HCT116 (cell line): ENCODE data around the gene CFAP77.

Experiments used
- CBX3 ChIP-seq: IDR thresholded peaks from 2 replicates; pipeline ENCODE4 v1.6.1; 2012; ENCODE audit warnings: low read depth
- CTCF ChIP-seq, 3 experiments: fragments of 200-600 bp in 1 of 3; sonication (generic) in 1 of 3; IDR thresholded peaks in 2 of 3; conservative IDR thresholded peaks in 1 of 3; 2 replicates each; pipeline ENCODE4 v1.5.1; 2012 to 2017; ENCODE audit warnings: low read depth in 2 of 3, low read length in 2 of 3, antibody characterized with exemption in 1 of 3, borderline replicate concordance in 1 of 3, control low read depth in 1 of 3, mild to moderate bottlenecking in 1 of 3, mixed read lengths in 1 of 3, mixed run types in 1 of 3, moderate library complexity in 1 of 3; ENCODE audit not compliant: insufficient read depth in 1 of 3
- EGR1 ChIP-seq: IDR thresholded peaks from 2 replicates; pipeline ENCODE4 v1.6.1; 2012; ENCODE audit warnings: low read depth
- ELF1 ChIP-seq: IDR thresholded peaks from 2 replicates; pipeline ENCODE4 v1.6.1; 2012; ENCODE audit warnings: low read depth, borderline replicate concordance
- EZH2 ChIP-seq: fragments of 200-600 bp; sonication (generic); IDR thresholded peaks from 2 replicates; pipeline ENCODE4 v1.6.1; 2017; ENCODE audit warnings: antibody characterized with exemption, mixed run types
- EZH2phosphoT487 ChIP-seq: fragments of 200-600 bp; IDR thresholded peaks from 2 replicates; pipeline ENCODE4 v1.6.1; 2018; ENCODE audit warnings: antibody characterized with exemption, borderline replicate concordance
- JUND ChIP-seq: IDR thresholded peaks from 2 replicates; pipeline ENCODE4 v1.6.1; 2012
- POLR2AphosphoS5 ChIP-seq: IDR thresholded peaks from 2 replicates; pipeline ENCODE4 v1.6.1; 2011; ENCODE audit warnings: mild to moderate bottlenecking, low read depth, low read length, moderate library complexity
- RAD21 ChIP-seq: IDR thresholded peaks from 2 replicates; pipeline ENCODE4 v1.6.1; 2012; ENCODE audit warnings: low read depth, mild to moderate bottlenecking
- SP1 ChIP-seq: IDR thresholded peaks from 2 replicates; pipeline ENCODE4 v1.6.1; 2012; ENCODE audit warnings: low read depth
- TCF7L2 ChIP-seq: IDR thresholded peaks from 2 replicates; pipeline ENCODE4 v1.7.0; 2011; ENCODE audit warnings: borderline replicate concordance, inconsistent platforms; ENCODE audit not compliant: insufficient read depth, insufficient read length; ENCODE audit errors: extremely low read depth
- ZBTB33 ChIP-seq: IDR thresholded peaks from 2 replicates; pipeline ENCODE4 v1.6.1; 2011; ENCODE audit warnings: mild to moderate bottlenecking, low read length, moderate library complexity; ENCODE audit not compliant: insufficient replicate concordance; ENCODE audit errors: extremely low read depth
- ZNF274 ChIP-seq: fragments of 200-500 bp; sonication (Bioruptor generic); IDR thresholded peaks from 2 replicates; pipeline ENCODE4 v1.6.1; 2014; ENCODE audit warnings: mild to moderate bottlenecking, low read depth, low read length, inconsistent platforms
- TF ChIP-seq, protein P1 (sequence below): IDR thresholded peaks from 2 replicates; pipeline ENCODE4 v1.6.1; 2012; ENCODE audit warnings: low read depth

GRCh38 chr9:132460240-132460639, 50.2 kb downstream of the CFAP77 start:
- TF ChIP-seq SP1 (no peak), ZBTB33 (no peak), POLR2AphosphoS5 (no peak), EZH2 (no peak), ELF1 (no peak), JUND (no peak), TCF7L2 (no peak), CTCF (IDR thresholded peaks at IDR 0.05 in 2 of 3, conservative IDR thresholded peaks at IDR 0.05 in 1 of 3; ENCODE audit: borderline replicate concordance in 1 of 3, insufficient read depth in 1 of 3, low read depth in 2 of 3, low read length in 2 of 3) (no peak), EZH2phosphoT487 (no peak), EGR1 (no peak), CBX3 (no peak), ZNF274 (no peak), RAD21 (no peak)
- TF ChIP-seq, protein P1, sequence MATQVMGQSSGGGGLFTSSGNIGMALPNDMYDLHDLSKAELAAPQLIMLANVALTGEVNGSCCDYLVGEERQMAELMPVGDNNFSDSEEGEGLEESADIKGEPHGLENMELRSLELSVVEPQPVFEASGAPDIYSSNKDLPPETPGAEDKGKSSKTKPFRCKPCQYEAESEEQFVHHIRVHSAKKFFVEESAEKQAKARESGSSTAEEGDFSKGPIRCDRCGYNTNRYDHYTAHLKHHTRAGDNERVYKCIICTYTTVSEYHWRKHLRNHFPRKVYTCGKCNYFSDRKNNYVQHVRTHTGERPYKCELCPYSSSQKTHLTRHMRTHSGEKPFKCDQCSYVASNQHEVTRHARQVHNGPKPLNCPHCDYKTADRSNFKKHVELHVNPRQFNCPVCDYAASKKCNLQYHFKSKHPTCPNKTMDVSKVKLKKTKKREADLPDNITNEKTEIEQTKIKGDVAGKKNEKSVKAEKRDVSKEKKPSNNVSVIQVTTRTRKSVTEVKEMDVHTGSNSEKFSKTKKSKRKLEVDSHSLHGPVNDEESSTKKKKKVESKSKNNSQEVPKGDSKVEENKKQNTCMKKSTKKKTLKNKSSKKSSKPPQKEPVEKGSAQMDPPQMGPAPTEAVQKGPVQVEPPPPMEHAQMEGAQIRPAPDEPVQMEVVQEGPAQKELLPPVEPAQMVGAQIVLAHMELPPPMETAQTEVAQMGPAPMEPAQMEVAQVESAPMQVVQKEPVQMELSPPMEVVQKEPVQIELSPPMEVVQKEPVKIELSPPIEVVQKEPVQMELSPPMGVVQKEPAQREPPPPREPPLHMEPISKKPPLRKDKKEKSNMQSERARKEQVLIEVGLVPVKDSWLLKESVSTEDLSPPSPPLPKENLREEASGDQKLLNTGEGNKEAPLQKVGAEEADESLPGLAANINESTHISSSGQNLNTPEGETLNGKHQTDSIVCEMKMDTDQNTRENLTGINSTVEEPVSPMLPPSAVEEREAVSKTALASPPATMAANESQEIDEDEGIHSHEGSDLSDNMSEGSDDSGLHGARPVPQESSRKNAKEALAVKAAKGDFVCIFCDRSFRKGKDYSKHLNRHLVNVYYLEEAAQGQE, result no peak
